K562 (cell line): ENCODE measurements around the gene FMNL1. TPM values are rescaled to one million over a fixed set of nuclear protein-coding genes. Genes with fewer than 3 reads are reported as not detected.

Source experiments
- ATAC-seq: fragments of 200-7000 bp; cut with Tn5 transposase; 3 replicates; pipeline ENCODE4 v1.9.1; 2020; ENCODE audit warnings: moderate library complexity
- BruUV-seq: library from RNA; stranded (reverse); fragments of 400-500 nt; replicated peaks from 2 replicates; lab custom pipeline; 2021; lab: Mats Ljungman, UMichigan
- CTCF ChIA-PET: fragments of 300-600 bp; formaldehyde crosslinking; extraction: SDS; loops from one replicate; lab custom pipeline; 2021; ENCODE audit warnings: low intra/inter-chr PET ratio; lab: Yijun Ruan, JAX
- POLR2A ChIA-PET: fragments of 300-600, 350-650 bp; sonication (Branson Sonifier 250); formaldehyde crosslinking; extraction: SDS; loops from one replicate; lab custom pipeline; 2021; ENCODE audit warnings: antibody characterized with exemption, inconsistent platforms; lab: Yijun Ruan, JAX
- DNase-seq, 4 experiments: peaks; one replicate each; pipeline versions ENCODE4 v3.0.0 to v3.0.0-alpha.2; 2011 to 2018; ENCODE audit warnings: low spot score in 3 of 4, mixed read lengths in 3 of 4; ENCODE audit errors: extremely low read depth in 1 of 4
- FAIRE-seq: peaks from 2 replicates; lab custom pipeline; 2011; peaks lifted over from hg19 to GRCh38; lab: Jason Lieb, UNC
- H2AFZ ChIP-seq: 2 replicates; pipeline ENCODE4 v1.6.0; 2011; ENCODE audit warnings: low read depth, low read length, control low read depth, inconsistent platforms
- H3K27ac ChIP-seq: fragments of 200-600 bp; 3 replicates; pipeline ENCODE4 v1.8.0; 2011; ENCODE audit warnings: low read depth, mild to moderate bottlenecking, control low read depth, inconsistent platforms, low read length, moderate library complexity, mixed read lengths; ENCODE audit errors: extremely low read depth
- H3K27me3 ChIP-seq, 2 experiments: fragments of 300-600 bp in 1 of 2; 2 replicates in 1 of 2; 3 replicates in 1 of 2; pipeline versions ENCODE4 v1.6.0 to v1.8.0; 2011; ENCODE audit warnings: inconsistent platforms in 2 of 2, low read length in 2 of 2, mild to moderate bottlenecking in 1 of 2, mixed read lengths in 1 of 2, moderate library complexity in 1 of 2; ENCODE audit not compliant: control insufficient read depth in 2 of 2, insufficient read depth in 2 of 2
- H3K36me3 ChIP-seq: fragments of 300-600 bp; 3 replicates; pipeline ENCODE4 v1.8.0; 2011; ENCODE audit warnings: mild to moderate bottlenecking, low read length, inconsistent platforms; ENCODE audit not compliant: control insufficient read depth, insufficient read depth
- H3K4me1 ChIP-seq, 2 experiments: fragments of 200-600 bp in 1 of 2; replicated peaks in 1 of 2; 2 replicates in 1 of 2; 3 replicates in 1 of 2; pipeline versions ENCODE4 v1.5.1 to v1.8.0; 2011; ENCODE audit warnings: inconsistent platforms in 2 of 2, low read length in 2 of 2, mild to moderate bottlenecking in 1 of 2, mixed read lengths in 1 of 2, moderate library complexity in 1 of 2; ENCODE audit not compliant: control insufficient read depth in 2 of 2, insufficient read depth in 2 of 2
- H3K4me2 ChIP-seq: 2 replicates; pipeline ENCODE4 v1.6.1; 2011; ENCODE audit warnings: low read length, control low read depth, inconsistent platforms, mixed read lengths; ENCODE audit not compliant: insufficient read depth
- H3K4me3 ChIP-seq: fragments of 200-600 bp; sonication (generic), shearing (Covaris generic); 2 replicates; pipeline ENCODE4 v1.5.1; 2016; ENCODE audit warnings: control low read depth, inconsistent platforms
- H3K79me2 ChIP-seq: fragments of 200-600 bp; 3 replicates; pipeline ENCODE4 v1.8.0; 2011; ENCODE audit warnings: low read length, inconsistent platforms; ENCODE audit not compliant: control insufficient read depth, insufficient read depth
- H3K9ac ChIP-seq, 2 experiments: 2 replicates each; pipeline versions ENCODE4 v1.6.0 to v1.6.1; 2011; ENCODE audit warnings: low read depth in 2 of 2, low read length in 2 of 2, control low read depth in 1 of 2, inconsistent platforms in 1 of 2, mild to moderate bottlenecking in 1 of 2, mixed read lengths in 1 of 2; ENCODE audit not compliant: insufficient read depth in 1 of 2
- H3K9me1 ChIP-seq: one replicate; pipeline ENCODE4 v1.6.0; 2011; ENCODE audit warnings: inconsistent platforms, mild to moderate bottlenecking, low read length, moderate library complexity; ENCODE audit not compliant: control insufficient read depth, insufficient read depth
- H3K9me3 ChIP-seq: replicated peaks from 2 replicates; pipeline ENCODE4 v1.5.1; 2011; ENCODE audit warnings: low read depth, low read length, inconsistent platforms; ENCODE audit not compliant: control insufficient read depth, insufficient read depth
- H4K20me1 ChIP-seq: replicated peaks from 2 replicates; pipeline ENCODE4 v1.6.1; 2011; ENCODE audit warnings: low read length, inconsistent platforms, mixed read lengths; ENCODE audit not compliant: control insufficient read depth, insufficient read depth
- CXXC5 ChIP-seq: fragments of 250-450 bp; sonication (Bioruptor Pico); IDR thresholded peaks from 2 replicates; pipeline ENCODE4 v1.8.0; 2022; ENCODE audit warnings: inconsistent platforms, mild to moderate bottlenecking, moderate library complexity
- E2F6 ChIP-seq, 2 experiments: IDR thresholded peaks; 2 replicates each; pipeline ENCODE4 v1.6.1; 2011; ENCODE audit warnings: borderline replicate concordance in 1 of 2, control low read depth in 1 of 2, low read depth in 1 of 2, low read length in 1 of 2, mild to moderate bottlenecking in 1 of 2, mixed read lengths in 1 of 2, moderate library complexity in 1 of 2; ENCODE audit not compliant: insufficient read depth in 1 of 2, insufficient read length in 1 of 2, poor library complexity in 1 of 2, severe bottlenecking in 1 of 2; ENCODE audit errors: extremely low read depth in 1 of 2
- ELF1 ChIP-seq: fragments of 200-800 bp; sonication (Bioruptor generic); IDR thresholded peaks from 2 replicates; pipeline ENCODE4 v1.6.1; 2016; ENCODE audit warnings: missing genetic modification characterization, missing compliant biosample characterization
- GTF2A2 ChIP-seq: IDR thresholded peaks from 2 replicates; pipeline ENCODE4 v1.6.1; 2016; ENCODE audit warnings: mild to moderate bottlenecking, missing genetic modification characterization, missing compliant biosample characterization
- HMBOX1 ChIP-seq: sonication (generic); IDR thresholded peaks from 2 replicates; pipeline ENCODE4 v1.6.1; 2016
- HOXB6 ChIP-seq: fragments of 250-450 bp; sonication (Bioruptor Pico); IDR thresholded peaks from 2 replicates; pipeline ENCODE4 v1.5.1; 2022; ENCODE audit warnings: mild to moderate bottlenecking, borderline replicate concordance
- KAT8 ChIP-seq: fragments of 450-650 bp; IDR thresholded peaks from 2 replicates; pipeline ENCODE4 v1.6.1; 2016; ENCODE audit warnings: low read depth, mild to moderate bottlenecking
- KDM4B ChIP-seq, 2 experiments: fragments of 450-650 bp in 1 of 2; sonication (generic) in 1 of 2; IDR thresholded peaks; 2 replicates each; pipeline ENCODE4 v1.6.1; 2016 to 2017; ENCODE audit warnings: borderline replicate concordance in 2 of 2, antibody characterized with exemption in 1 of 2, low read depth in 1 of 2, mild to moderate bottlenecking in 1 of 2
- LEF1 ChIP-seq: fragments of 450-650 bp; IDR thresholded peaks from 2 replicates; pipeline ENCODE4 v1.6.1; 2016; ENCODE audit warnings: mild to moderate bottlenecking
- PTBP1 ChIP-seq: fragments of 200-400 bp; formaldehyde crosslinking; IDR thresholded peaks from 2 replicates; pipeline ENCODE4 v1.6.1; 2017; ENCODE audit warnings: low read depth, low read length
- SETDB1 ChIP-seq: IDR thresholded peaks from one replicate; pipeline ENCODE4 v1.6.1; 2012; ENCODE audit warnings: low read length, control low read depth, inconsistent platforms
- SNIP1 ChIP-seq: fragments of 450-650 bp; IDR thresholded peaks from 2 replicates; pipeline ENCODE4 v1.7.1; 2017; ENCODE audit warnings: low read depth, mild to moderate bottlenecking
- SRSF1 ChIP-seq: fragments of 200-400 bp; formaldehyde crosslinking; IDR thresholded peaks from 2 replicates; pipeline ENCODE4 v1.6.1; 2017; ENCODE audit warnings: mild to moderate bottlenecking, low read depth, low read length, moderate library complexity
- TSC22D4 ChIP-seq: fragments of 450-650 bp; IDR thresholded peaks from 2 replicates; pipeline ENCODE4 v1.6.1; 2016; ENCODE audit warnings: missing genetic modification characterization, missing biosample characterization, control low read depth
- ZNF165 ChIP-seq: fragments of 250-450 bp; sonication (Bioruptor Pico); IDR thresholded peaks from 2 replicates; pipeline ENCODE4 v1.4.0; 2020; ENCODE audit warnings: borderline replicate concordance
- ZNF444 ChIP-seq: fragments of 250-450 bp; sonication (Bioruptor Pico); IDR thresholded peaks from 2 replicates; pipeline ENCODE4 v1.4.0; 2020; ENCODE audit warnings: mild to moderate bottlenecking, moderate library complexity
- ZNF766 ChIP-seq: fragments of 200-800 bp; sonication (Bioruptor generic); conservative IDR thresholded peaks from 2 replicates; pipeline ENCODE4 v1.6.1; 2016; ENCODE audit warnings: missing genetic modification characterization, missing compliant biosample characterization
- WGBS: fragments of 100-300 bp; shearing (Covaris generic); methylation state at CpG from one replicate; pipeline ENCODE4 v1.1.6; 2016; ENCODE audit warnings: low coverage, mixed read lengths; ENCODE audit not compliant: insufficient coverage; ENCODE audit errors: missing lambda C conversion rate; 5-methylcytosine and 5-hydroxymethylcytosine counted together
- in situ Hi-C: fragments of 300-500 bp; cut with MboI; formaldehyde crosslinking; loops from 4 replicates; pipeline ENCODE4 v1.15.0; 2018; ENCODE audit warnings: inconsistent platforms, mixed read lengths
- intact Hi-C: fragments of 100-400 bp; cut with micrococcal nuclease; formaldehyde crosslinking; loops from 2 replicates; pipeline ENCODE4 v1.14.2; 2022
- polyA plus RNA-seq, 8 experiments: library from polyadenylated mRNA; depleted of rRNA in 4 of 8; stranded (reverse) in 5 of 8; unstranded in 3 of 8; fragments of >200 nt; fragmentation: Nextera tagmentation in 2 of 8; fragmentation: Illumina TruSeq in 1 of 8; extraction: Ambion mirVana in 2 of 8; extraction: Trizol in 1 of 8; gene quantifications; 2 replicates each; pipeline versions ENCODE4 v1.2.1 to v1.2.3, GENCODE V29; 2011 to 2014; ENCODE audit warnings: inconsistent platforms in 1 of 8, missing spikeins in 1 of 8
- total RNA-seq, 7 experiments: library from RNA; depleted of rRNA in 6 of 7; stranded (reverse); fragments of >200 nt in 6 of 7; fragmentation: Illumina TruSeq in 2 of 7; extraction: Trizol in 2 of 7; gene quantifications; 2 replicates each; pipeline versions ENCODE4 v1.2.1 to v1.2.3, GENCODE V29; 2011 to 2021; ENCODE audit warnings: low replicate concordance in 1 of 7
- TF ChIP-seq, protein P1 (sequence below): fragments of 250-450 bp; sonication (Bioruptor Pico); IDR thresholded peaks from 2 replicates; pipeline ENCODE4 v1.5.0; 2020; ENCODE audit warnings: mild to moderate bottlenecking

Gene FMNL1
- total and polyA plus RNA-seq, 9 of the 15 experiments (the other 6 are each of a cell fraction or from before 2014, with no cell fraction given): 0.70 to 36.6 (median 7.7) TPM

DNA sequence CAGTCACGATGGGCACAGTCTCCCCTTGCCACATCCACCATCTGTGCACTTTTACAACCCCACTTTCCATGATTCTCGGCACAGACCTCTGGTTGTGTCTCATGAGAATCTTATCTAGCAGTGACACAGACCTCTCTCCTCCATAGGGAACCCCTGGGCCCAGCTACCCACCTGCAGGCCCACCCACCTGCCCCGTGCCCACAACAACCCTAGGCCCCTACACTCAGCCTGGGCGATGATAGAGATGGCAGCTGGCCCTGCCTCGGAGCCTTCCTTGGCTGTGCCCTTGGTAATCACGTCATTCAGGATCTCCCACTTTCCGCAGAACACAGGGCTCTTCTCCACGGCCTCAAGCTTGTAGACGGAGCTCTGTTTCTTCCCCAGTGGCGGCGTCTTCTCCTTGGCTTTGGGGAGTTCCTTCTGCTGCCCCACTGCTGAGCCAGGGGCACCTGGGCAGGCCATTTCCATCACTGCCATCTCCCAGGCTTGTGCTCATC, 68.6 kb downstream of the FMNL1 start:
- WGBS: 78% methylated on average over 6 of the region's 11 CpGs
- no peak for FAIRE-seq
- in situ Hi-C loops (no loop called here), intact Hi-C loops (no loop called here)
- H3K4me3 ChIP-seq: no peak overlapping the region
- no TSS peak for BruUV-seq
- H3K9me3 ChIP-seq: no peaks in the 10 kb centered on the region
- POLR2A ChIA-PET: interaction anchor here (0.8 kb wide), 1 partner anchor 235 kb away, joined by 3 read pairs; no protein-coding TSS in a partner anchor
- no peak overlapping the region for H3K9ac ChIP-seq
- no peaks in the 10 kb centered on the region for H3K27me3 ChIP-seq
- no peak overlapping the region for H2AFZ ChIP-seq
- no peak overlapping the region for H3K27ac ChIP-seq
- H4K20me1 ChIP-seq: peaks cover 24% of the 10 kb centered on the region
- ATAC-seq: no peak
- peaks cover 14 to 15% of the 10 kb centered on the region in 2 experiments for H3K4me1 ChIP-seq
- no peaks in the 10 kb centered on the region for H3K9me1 ChIP-seq
- no peak for DNase-seq
- peaks cover 56% of the 10 kb centered on the region; the same call in 2 of the 3 replicates for H3K36me3 ChIP-seq
- CTCF ChIA-PET: no interaction called here
- no peak overlapping the region for H3K4me2 ChIP-seq
- peaks cover 13% of the 10 kb centered on the region for H3K79me2 ChIP-seq
- TF ChIP-seq CXXC5 (CRISPR knock-in tag) (no peak), PTBP1 (no peak), ZNF165 (CRISPR knock-in tag) (no peak), GTF2A2 (tag) (no peak), ZNF766 (CRISPR knock-in tag) (no peak), ELF1 (tag) (no peak), HMBOX1 (no peak), ZNF444 (CRISPR knock-in tag) (no peak), SRSF1 (no peak), HOXB6 (CRISPR knock-in tag) (no peak), SNIP1 (no peak), KDM4B (IDR thresholded peaks at IDR 0.05; ENCODE audit: borderline replicate concordance in 2 of 2, low read depth in 1 of 2) (no peak), TSC22D4 (no peak), E2F6 (IDR thresholded peaks at IDR 0.05; ENCODE audit: borderline replicate concordance in 1 of 2, extremely low read depth in 1 of 2, insufficient read depth in 1 of 2, insufficient read length in 1 of 2, low read depth in 1 of 2, low read length in 1 of 2, poor library complexity in 1 of 2, severe bottlenecking in 1 of 2) (no peak), KAT8 (no peak), SETDB1 (no peak), LEF1 (no peak)
- TF ChIP-seq, protein P1, sequence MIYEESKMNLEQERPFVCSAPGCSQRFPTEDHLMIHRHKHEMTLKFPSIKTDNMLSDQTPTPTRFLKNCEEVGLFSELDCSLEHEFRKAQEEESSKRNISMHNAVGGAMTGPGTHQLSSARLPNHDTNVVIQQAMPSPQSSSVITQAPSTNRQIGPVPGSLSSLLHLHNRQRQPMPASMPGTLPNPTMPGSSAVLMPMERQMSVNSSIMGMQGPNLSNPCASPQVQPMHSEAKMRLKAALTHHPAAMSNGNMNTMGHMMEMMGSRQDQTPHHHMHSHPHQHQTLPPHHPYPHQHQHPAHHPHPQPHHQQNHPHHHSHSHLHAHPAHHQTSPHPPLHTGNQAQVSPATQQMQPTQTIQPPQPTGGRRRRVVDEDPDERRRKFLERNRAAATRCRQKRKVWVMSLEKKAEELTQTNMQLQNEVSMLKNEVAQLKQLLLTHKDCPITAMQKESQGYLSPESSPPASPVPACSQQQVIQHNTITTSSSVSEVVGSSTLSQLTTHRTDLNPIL: no peak
- TF ChIP-seq, all 486 proteins: peak for 0
